Stomach (tissue), 9 donors: ENCODE data around the gene RTL5. TPM values are rescaled to one million over a fixed set of nuclear protein-coding genes. Genes with fewer than 3 reads are reported as not detected.

ENCODE experiments used
- DNase-seq, 2 donors: peaks; one replicate each; pipeline versions ENCODE4 v3.0.0 to v3.0.0-alpha.2; 2013 to 2019
- H3K27ac ChIP-seq, 5 donors: fragments of 200-600 bp in 4 of 5; sonication (generic) in 4 of 5; one replicate each; pipeline ENCODE4 v1.5.1; 2013 to 2019; ENCODE audit warnings: mild to moderate bottlenecking in 1 of 5, moderate library complexity in 1 of 5
- H3K27me3 ChIP-seq, 3 donors: fragments of 200-600 bp; sonication (generic); one replicate each; pipeline ENCODE4 v1.5.1; 2017 to 2019; ENCODE audit warnings: mixed run types in 1 of 3
- H3K36me3 ChIP-seq, 4 donors: fragments of 200-600 bp; sonication (generic); 1 replicate in 3 of 4; 2 replicates in 1 of 4; pipeline ENCODE4 v1.5.1; 2016 to 2019
- H3K4me1 ChIP-seq, 4 donors: fragments of 200-600 bp; sonication (generic); one replicate each; pipeline ENCODE4 v1.5.1; 2016 to 2019
- H3K4me3 ChIP-seq, 4 donors: fragments of 200-600 bp; sonication (generic) in 3 of 4; one replicate each; pipeline ENCODE4 v1.5.1; 2016 to 2019; ENCODE audit warnings: mild to moderate bottlenecking in 1 of 4
- H3K9me3 ChIP-seq, 4 donors: fragments of 200-600 bp; sonication (generic); one replicate each; pipeline ENCODE4 v1.5.1; 2016 to 2019
- EP300 ChIP-seq: sonication (generic); formaldehyde crosslinking; IDR thresholded peaks from one replicate; pipeline ENCODE4 v1.6.1; 2017; ENCODE audit warnings: antibody characterized with exemption
- POLR2A ChIP-seq, 4 donors: fragments of 450-650 bp; IDR thresholded peaks; one replicate each; pipeline ENCODE4 v1.6.1; 2016; ENCODE audit warnings: antibody characterized with exemption in 4 of 4, control low read depth in 2 of 4, mild to moderate bottlenecking in 1 of 4, moderate library complexity in 1 of 4
- POLR2AphosphoS5 ChIP-seq, 3 donors: sonication (generic); formaldehyde crosslinking; IDR thresholded peaks; one replicate each; pipeline ENCODE4 v1.6.1; 2016; ENCODE audit warnings: antibody characterized with exemption in 3 of 3
- WGBS, 5 donors: extraction: QIAGEN DNeasy Blood & Tissue Kit in 3 of 5; methylation state at CpG; one replicate each; pipeline versions ENCODE4 v1.1.5 to v1.1.7; 2013 to 2018; 5-methylcytosine and 5-hydroxymethylcytosine counted together
- intact Hi-C: fragments of 100-400 bp; cut with DNase I; formaldehyde crosslinking; loops from one replicate; pipeline ENCODE4 v1.15.1; 2023; ENCODE audit warnings: low total_unique reads
- polyA plus RNA-seq, 3 donors: library from polyadenylated mRNA; stranded (reverse); fragments of 200-250 nt; gene quantifications; one replicate each; pipeline ENCODE4 v1.2.3, GENCODE V29; 2013
- total RNA-seq, 5 donors: library from RNA; depleted of rRNA; stranded (reverse); fragments of >200 nt; gene quantifications; one replicate each; pipeline versions ENCODE4 v1.1.0 to v1.2.3, GENCODE V29; 2014 to 2016
- TF ChIP-seq, protein P1 (sequence below), 7 experiments: fragments of 450-650 bp in 4 of 7; fragments of 200-600 bp in 3 of 7; sonication (generic) in 3 of 7; IDR thresholded peaks; one replicate each; pipeline ENCODE4 v1.5.1; 2016 to 2019; ENCODE audit warnings: antibody characterized with exemption in 7 of 7, control low read depth in 2 of 7, mild to moderate bottlenecking in 1 of 7
- donor health status: healthy with polysubstance abuse.
- donor health status: Bipolar disorder and iron deficiency.
- donor health status: healthy.

RTL5 gene
- total and polyA plus RNA-seq, 8 donors = 0.58 to 5.4 (median 2.6) TPM

DNA sequence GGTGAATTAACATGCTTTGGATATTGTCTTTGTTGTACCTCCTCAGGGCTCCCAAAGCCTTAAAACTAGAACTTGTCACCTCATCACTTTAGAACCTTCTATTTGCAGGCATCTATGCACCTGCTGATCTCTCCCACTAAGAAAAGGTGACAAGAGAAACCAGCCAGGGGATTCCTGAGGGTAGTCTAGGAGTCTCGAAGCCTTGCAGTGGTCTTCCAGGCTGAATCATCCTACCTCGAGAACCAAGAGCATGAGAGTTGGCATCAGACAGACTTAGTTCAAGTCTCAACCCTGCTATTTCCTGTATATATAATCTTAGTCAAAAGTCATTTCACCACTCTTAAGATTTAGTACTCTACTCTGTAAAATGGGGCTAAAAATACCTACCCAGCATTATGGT, 29.6 kb downstream of the RTL5 start:
- peaks cover 0 to 20% (median 7%) of the 10 kb centered on the region in 4 donors for H3K4me1 ChIP-seq
- no peaks in the 10 kb centered on the region for H3K9me3 ChIP-seq
- intact Hi-C loops = no loop called here
- TF ChIP-seq POLR2A (IDR thresholded peaks at IDR 0.05) (no peak), EP300 (no peak), POLR2AphosphoS5 (IDR thresholded peaks at IDR 0.05) (no peak)
- TF ChIP-seq, protein P1, sequence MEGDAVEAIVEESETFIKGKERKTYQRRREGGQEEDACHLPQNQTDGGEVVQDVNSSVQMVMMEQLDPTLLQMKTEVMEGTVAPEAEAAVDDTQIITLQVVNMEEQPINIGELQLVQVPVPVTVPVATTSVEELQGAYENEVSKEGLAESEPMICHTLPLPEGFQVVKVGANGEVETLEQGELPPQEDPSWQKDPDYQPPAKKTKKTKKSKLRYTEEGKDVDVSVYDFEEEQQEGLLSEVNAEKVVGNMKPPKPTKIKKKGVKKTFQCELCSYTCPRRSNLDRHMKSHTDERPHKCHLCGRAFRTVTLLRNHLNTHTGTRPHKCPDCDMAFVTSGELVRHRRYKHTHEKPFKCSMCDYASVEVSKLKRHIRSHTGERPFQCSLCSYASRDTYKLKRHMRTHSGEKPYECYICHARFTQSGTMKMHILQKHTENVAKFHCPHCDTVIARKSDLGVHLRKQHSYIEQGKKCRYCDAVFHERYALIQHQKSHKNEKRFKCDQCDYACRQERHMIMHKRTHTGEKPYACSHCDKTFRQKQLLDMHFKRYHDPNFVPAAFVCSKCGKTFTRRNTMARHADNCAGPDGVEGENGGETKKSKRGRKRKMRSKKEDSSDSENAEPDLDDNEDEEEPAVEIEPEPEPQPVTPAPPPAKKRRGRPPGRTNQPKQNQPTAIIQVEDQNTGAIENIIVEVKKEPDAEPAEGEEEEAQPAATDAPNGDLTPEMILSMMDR (IDR thresholded peaks at IDR 0.05) = no peak
- no peak overlapping the region for H3K27ac ChIP-seq
- no peaks in the 10 kb centered on the region for H3K36me3 ChIP-seq
- WGBS, 5 donors = 58 to 82% (median 75%) methylated on average over 2 of the region's 2 CpGs
- peaks cover 0 to 9% (median 0%) of the 10 kb centered on the region in 3 donors for H3K27me3 ChIP-seq
- DNase-seq = no peak
- no peak overlapping the region for H3K4me3 ChIP-seq

GRCh38 chrX:72101597-72102037, 30.1 kb downstream of the RTL5 start:
- TF ChIP-seq POLR2AphosphoS5 (IDR thresholded peaks at IDR 0.05) (no peak), POLR2A (IDR thresholded peaks at IDR 0.05) (no peak), EP300 (no peak)
- TF ChIP-seq, protein P1 (IDR thresholded peaks at IDR 0.05) = no peak
- Histone ChIP-seq H3K4me1 (peaks cover 0 to 20% (median 7%) of the 10 kb centered on the region in 4 donors), H3K27me3 (peaks cover 0 to 9% (median 0%) of the 10 kb centered on the region in 3 donors), H3K36me3 (no peaks in the 10 kb centered on the region), H3K4me3 (no peak overlapping the region), H3K27ac (peak overlapping the region in 2 of 5 donors; percentile 15 to 51), H3K9me3 (no peaks in the 10 kb centered on the region)
- 25 to 52% (median 38%) methylated on average over 4 of the region's 4 CpGs for WGBS, 5 donors
- DNase-seq = no peak
- intact Hi-C loops = no loop called here

DNA sequence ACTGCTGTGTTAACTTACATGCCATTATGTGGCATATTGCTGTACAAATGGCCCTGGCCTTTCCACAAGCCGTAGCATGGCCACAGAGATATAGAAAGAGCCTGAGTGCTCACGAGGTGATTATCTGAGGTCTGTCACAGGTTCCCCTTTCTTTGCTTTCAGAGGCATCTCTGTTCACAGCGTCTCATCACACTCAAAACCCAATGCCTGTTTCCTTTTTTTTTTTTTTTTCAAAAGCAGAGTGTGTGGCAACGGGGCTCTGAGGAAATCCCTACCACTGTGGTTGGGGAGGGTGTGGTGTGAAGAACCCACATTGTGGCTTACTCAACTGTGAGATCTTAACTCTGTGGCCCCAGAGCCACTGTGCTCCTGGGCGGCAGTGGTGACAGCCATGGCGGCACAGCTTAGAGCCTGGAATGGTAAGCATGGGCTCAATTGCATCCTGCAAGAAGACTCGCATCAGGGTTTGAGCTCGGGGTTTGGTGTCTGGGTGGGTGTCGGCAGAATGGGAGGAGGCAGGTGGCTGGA, 30.8 kb downstream of the RTL5 start:
- Histone ChIP-seq H3K9me3 (no peaks in the 10 kb centered on the region), H3K27me3 (peaks cover 0 to 12% (median 0%) of the 10 kb centered on the region in 3 donors), H3K4me1 (peaks cover 0 to 20% (median 7%) of the 10 kb centered on the region in 4 donors), H3K4me3 (no peak overlapping the region), H3K36me3 (no peaks in the 10 kb centered on the region), H3K27ac (peak overlapping the region in 2 of 5 donors; percentile 15 to 51)
- intact Hi-C loops = no loop called here
- TF ChIP-seq POLR2A (IDR thresholded peaks at IDR 0.05) = no peak
- TF ChIP-seq POLR2AphosphoS5 (IDR thresholded peaks at IDR 0.05) = peak in 1 of 3 donors; percentile 34
- WGBS, 5 donors = 61 to 81% (median 73%) methylated on average over 8 to 9 of the region's 9 CpGs
- DNase-seq = peak in 1 of 2 donors; percentile 43

DNA sequence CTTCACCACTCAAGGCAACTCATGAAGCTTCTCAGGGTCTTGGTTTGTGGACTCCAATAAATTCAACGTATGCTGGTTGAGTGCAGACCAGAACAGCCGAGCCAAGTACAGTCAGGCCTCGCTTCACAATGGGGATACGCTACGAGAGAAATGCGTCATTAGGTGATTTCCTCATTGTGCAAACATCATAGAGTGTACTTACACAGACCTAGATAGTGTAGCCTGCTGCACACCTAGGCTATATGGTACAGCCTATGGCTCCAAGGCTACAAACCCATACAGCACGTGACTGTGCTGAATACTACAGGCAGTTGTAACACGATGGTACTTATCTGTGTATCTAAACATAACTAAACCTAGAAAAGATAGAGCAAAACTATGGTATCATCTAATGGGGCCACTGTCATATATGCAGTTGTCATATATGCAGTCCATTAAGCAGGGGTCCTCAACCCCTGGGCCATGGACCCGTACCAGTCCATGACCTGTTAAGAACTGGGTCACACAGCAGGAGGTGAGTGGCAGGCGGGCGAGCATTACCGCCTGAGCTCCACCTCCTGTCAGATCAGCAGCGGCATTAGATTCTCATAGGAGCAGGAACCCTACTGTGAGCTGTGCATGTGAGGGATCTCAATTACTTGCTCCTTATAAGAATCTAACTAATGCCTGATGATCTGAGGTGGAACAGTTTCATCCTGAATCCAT, 31.5 kb downstream of the RTL5 start:
- intact Hi-C loops = no loop called here
- Histone ChIP-seq H3K27me3 (peaks cover 0 to 12% (median 0%) of the 10 kb centered on the region in 3 donors), H3K27ac (peak overlapping the region in 2 of 5 donors; percentile 15 to 35), H3K4me3 (no peak overlapping the region), H3K4me1 (peaks cover 0 to 20% (median 7%) of the 10 kb centered on the region in 4 donors), H3K9me3 (no peaks in the 10 kb centered on the region), H3K36me3 (no peaks in the 10 kb centered on the region)
- no peak for TF ChIP-seq POLR2A (IDR thresholded peaks at IDR 0.05)
- TF ChIP-seq, protein P1 (IDR thresholded peaks at IDR 0.05) = no peak
- no peak for TF ChIP-seq POLR2AphosphoS5 (IDR thresholded peaks at IDR 0.05)
- TF ChIP-seq EP300 = no peak
- WGBS, 5 donors = 50 to 66% (median 61%) methylated on average over 11 to 13 of the region's 13 CpGs
- peak in 1 of 2 donors; percentile 44 for DNase-seq
